ENCODE data around the gene FAM13B. TPM values are rescaled to one million over a fixed set of nuclear protein-coding genes. Genes with fewer than 3 reads are reported as not detected.

The FAM13B gene
- total and polyA plus RNA-seq, 9 of the 15 experiments (the other 6 are each of a cell fraction or from before 2014, with no cell fraction given) = 2.3 to 21.6 (median 14.1) TPM

GRCh38 chr5:138054847-138055558 is 22.1 kb upstream of the FAM13B start (continued):
- TF ChIP-seq CTBP1 (IDR thresholded peaks at IDR 0.05; ENCODE audit: borderline replicate concordance) (peak; percentile 57), ATF7 (IDR thresholded peaks at IDR 0.05) (peak; percentile 96), PKNOX1 (IDR thresholded peaks at IDR 0.05) (peak; percentile 50; the same call in 1 of the 2 replicates), ATF1 (CRISPR knock-in tag; IDR thresholded peaks at IDR 0.05) (no peak), ATF1 (tag; IDR thresholded peaks at IDR 0.05) (peak; percentile 32; the same call in 1 of the 2 replicates), KDM4B (IDR thresholded peaks at IDR 0.05; ENCODE audit: borderline replicate concordance in 2 of 2, low read depth in 1 of 2) (no peak)

GRCh38 chr5:138054206-138054605 is 21.3 kb upstream of the FAM13B start:
- H3K36me3 ChIP-seq (ENCODE audit: control insufficient read depth, insufficient read depth, low read length) = no peaks in the 10 kb centered on the region
- no peak overlapping the region for H3K4me3 ChIP-seq
- 0 out of 2 replicates have a peak overlapping the region, but pooled peaks have one; percentile 64 for H3K4me2 ChIP-seq (ENCODE audit: insufficient read depth, low read length)
- no peaks in the 10 kb centered on the region for H3K9me1 ChIP-seq (ENCODE audit: control insufficient read depth, insufficient read depth, low read length)
- H3K9ac ChIP-seq (ENCODE audit: insufficient read depth in 1 of 2, low read depth in 2 of 2, low read length in 2 of 2) = no peak overlapping the region
- WGBS (ENCODE audit: insufficient coverage, low coverage, missing lambda C conversion rate) = 23% methylated on average over 3 of the region's 3 CpGs
- ATAC-seq (no peak), FAIRE-seq (no peak), DNase-seq (ENCODE audit: extremely low read depth in 1 of 4, low spot score in 3 of 4) (no peak)
- H3K27me3 ChIP-seq (ENCODE audit: control insufficient read depth in 2 of 2, insufficient read depth in 2 of 2, low read length in 2 of 2) = no peaks in the 10 kb centered on the region
- in situ Hi-C loops (cut with MboI) (no loop called here), intact Hi-C loops (cut with micrococcal nuclease) (no loop called here)
- ChIA-PET CTCF (ENCODE audit: low intra/inter-chr PET ratio) (no interaction called here), POLR2A (no interaction called here)
- BruUV-seq (replicated peaks) = no TSS peak
- H3K9me3 ChIP-seq (replicated peaks; ENCODE audit: control insufficient read depth, insufficient read depth, low read depth, low read length) = no peaks in the 10 kb centered on the region
- peak overlapping the region; percentile 83 for H2AFZ ChIP-seq (ENCODE audit: low read depth, low read length)
- no peaks in the 10 kb centered on the region for H4K20me1 ChIP-seq (replicated peaks; ENCODE audit: control insufficient read depth, insufficient read depth, low read length)
- H3K4me1 ChIP-seq (replicated peaks in 1 of 2; ENCODE audit: control insufficient read depth in 2 of 2, insufficient read depth in 2 of 2, low read length in 2 of 2) = peaks cover 2 to 11% of the 10 kb centered on the region in 2 experiments; a peak in 4 of 5 replicates
- H3K27ac ChIP-seq (ENCODE audit: extremely low read depth, low read depth, low read length) = no peak overlapping the region
- no peaks in the 10 kb centered on the region for H3K79me2 ChIP-seq (ENCODE audit: control insufficient read depth, insufficient read depth, low read length)
- no peak for TF ChIP-seq ZNF445 (CRISPR knock-in tag; IDR thresholded peaks at IDR 0.05; ENCODE audit: low read depth)
- TF ChIP-seq ZNF75A (CRISPR knock-in tag; IDR thresholded peaks at IDR 0.05) = no peak
- no peak for TF ChIP-seq ZNF395 (CRISPR knock-in tag; IDR thresholded peaks at IDR 0.05)
- no peak for TF ChIP-seq E2F3 (CRISPR knock-in tag; IDR thresholded peaks at IDR 0.05)
- no peak for TF ChIP-seq MCM3 (IDR thresholded peaks at IDR 0.05)
- no peak for TF ChIP-seq ZNF184 (CRISPR knock-in tag; IDR thresholded peaks at IDR 0.05)
- no peak for TF ChIP-seq ZNF57 (CRISPR knock-in tag; IDR thresholded peaks at IDR 0.05)
- no peak for TF ChIP-seq ZBTB2 (IDR thresholded peaks at IDR 0.05)
- TF ChIP-seq GATA2 (CRISPR knock-in tag; IDR thresholded peaks at IDR 0.05) = no peak
- no peak for TF ChIP-seq ZNF512 (tag; IDR thresholded peaks at IDR 0.05)
- TF ChIP-seq POLR2H (tag; IDR thresholded peaks at IDR 0.05; ENCODE audit: low read depth) = no peak
- no peak for TF ChIP-seq ZNF232 (CRISPR knock-in tag; IDR thresholded peaks at IDR 0.05)
